Stimulated activated memory B cell treated with anti-CD40 and anti-IgM and Interleukin-4, amounts not matched to agents 10 μg/mL and 1 μg/mL and 100 μg/mL, for 72 hours (primary cell): ENCODE measurements around the gene MEX3D.

ENCODE experiments used
- ATAC-seq: fragments of 150-1000 bp; cut with Tn5 transposase; 2 replicates; pipeline ENCODE4 v1.10.0; 2021
- H3K27ac Mint-ChIP-seq: one replicate; pipeline ENCODE4 v1.8.0; 2022; ENCODE audit warnings: mild to moderate bottlenecking, mixed read lengths
- H3K27me3 Mint-ChIP-seq: one replicate; pipeline ENCODE4 v1.8.0; 2022; ENCODE audit warnings: mixed read lengths
- H3K36me3 Mint-ChIP-seq: one replicate; pipeline ENCODE4 v1.8.0; 2022; ENCODE audit warnings: mixed read lengths
- H3K4me1 Mint-ChIP-seq: one replicate; pipeline ENCODE4 v1.8.0; 2022; ENCODE audit warnings: mixed read lengths
- H3K4me3 Mint-ChIP-seq: one replicate; pipeline ENCODE4 v1.8.0; 2022; ENCODE audit warnings: mild to moderate bottlenecking, moderate library complexity, mixed read lengths
- H3K9me3 Mint-ChIP-seq: one replicate; pipeline ENCODE4 v1.8.0; 2022; ENCODE audit warnings: mixed read lengths

Gene MEX3D

DNA sequence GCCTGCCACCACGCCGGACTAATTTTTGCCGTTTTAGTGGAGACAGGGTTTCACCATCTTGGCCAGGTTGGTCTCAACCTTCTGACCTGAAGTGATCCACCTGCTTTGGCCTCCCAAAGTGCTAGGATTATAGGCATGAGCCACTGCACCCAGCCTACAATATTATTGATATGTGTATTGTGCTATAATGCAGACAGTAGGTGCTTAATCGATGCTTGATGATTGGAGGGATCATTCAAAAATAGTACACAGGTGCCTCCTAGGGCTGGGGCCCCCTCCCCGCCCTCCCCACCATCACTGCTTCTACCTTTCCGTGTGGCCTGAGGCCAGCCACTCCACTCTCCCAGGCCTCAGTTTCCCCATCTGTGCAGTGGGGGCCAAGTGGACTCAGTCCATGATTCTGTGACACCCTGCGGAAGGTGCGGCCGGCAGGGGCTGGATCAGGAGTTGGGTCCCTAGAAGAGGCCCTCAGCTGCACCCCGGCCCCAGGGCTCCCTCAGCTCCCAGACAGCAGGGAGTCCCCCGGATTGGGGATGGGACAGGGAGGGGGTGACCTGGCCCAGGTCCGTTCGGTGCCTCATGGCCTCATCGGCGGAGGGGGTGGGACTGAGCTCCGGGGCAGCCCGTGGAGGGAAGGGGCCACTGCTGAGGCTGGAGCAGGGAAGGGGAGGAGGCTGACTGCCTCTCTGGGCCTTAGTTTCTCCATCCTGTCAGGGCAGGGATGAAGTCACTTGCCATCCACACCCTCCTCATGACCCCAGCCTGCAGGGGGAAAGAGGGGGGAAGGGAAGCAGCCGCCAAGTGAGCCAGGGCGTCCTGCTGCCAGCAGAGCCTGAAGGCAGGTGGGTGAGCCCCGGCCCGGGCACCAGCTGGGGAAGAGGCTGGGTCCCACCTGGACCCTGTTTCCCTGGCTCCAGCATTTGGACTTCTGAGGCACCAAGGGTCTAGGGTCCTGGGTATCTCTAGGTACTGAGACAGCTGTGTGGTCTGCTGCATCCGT is 56.5 kb downstream of the MEX3D start:
- Mint-ChIP-seq H3K27ac (no peak overlapping the region), H3K4me1 (peaks cover 18% of the 10 kb centered on the region), H3K9me3 (peaks cover 8% of the 10 kb centered on the region), H3K36me3 (peaks cover 5% of the 10 kb centered on the region), H3K4me3 (no peak overlapping the region), H3K27me3 (peaks cover 91% of the 10 kb centered on the region)
- ATAC-seq: no peak

DNA sequence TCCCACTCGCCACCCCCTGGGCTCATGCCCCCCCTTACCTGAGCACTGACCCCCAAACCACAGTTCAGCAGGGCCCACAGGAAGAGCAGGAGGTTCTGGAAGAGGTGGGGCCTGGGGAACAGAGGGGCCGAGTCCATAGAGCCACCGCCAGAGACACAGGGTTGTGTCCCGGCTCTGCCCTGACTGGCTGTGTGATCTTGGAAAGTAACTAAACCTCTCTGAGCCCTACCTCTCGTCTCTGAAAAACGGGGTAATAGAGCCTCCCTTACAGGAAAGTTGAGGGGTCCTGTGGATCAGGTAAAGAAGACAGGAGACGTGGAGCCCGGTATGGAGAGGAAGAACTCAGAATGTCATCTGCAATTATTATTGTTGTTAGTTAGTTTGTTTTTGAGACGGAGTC is 57.3 kb downstream of the MEX3D start:
- H3K4me3 Mint-ChIP-seq: no peak overlapping the region
- H3K4me1 Mint-ChIP-seq: peaks cover 18% of the 10 kb centered on the region
- no peak overlapping the region for H3K27ac Mint-ChIP-seq
- ATAC-seq: no peak
- peaks cover 6% of the 10 kb centered on the region for H3K9me3 Mint-ChIP-seq
- peaks cover 5% of the 10 kb centered on the region for H3K36me3 Mint-ChIP-seq
- H3K27me3 Mint-ChIP-seq: peaks cover 91% of the 10 kb centered on the region

DNA sequence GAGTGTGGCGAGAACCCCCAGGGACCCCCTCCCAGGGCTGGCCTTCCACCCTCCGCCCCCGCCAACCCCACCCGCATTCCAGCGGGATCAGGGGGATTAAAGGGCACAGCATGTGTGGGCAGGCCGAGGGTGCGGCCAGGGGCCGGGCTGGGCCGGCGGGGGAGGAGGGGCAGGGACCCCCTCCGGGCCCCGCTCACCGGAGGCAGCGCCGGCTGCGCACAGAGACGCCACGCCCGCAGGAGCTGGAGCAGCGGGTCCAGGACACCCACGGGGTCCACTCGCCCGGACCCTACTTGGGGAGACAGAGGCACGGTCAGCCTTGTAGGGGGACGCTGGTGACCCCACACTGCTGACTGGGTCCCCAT is 57.7 kb downstream of the MEX3D start:
- Mint-ChIP-seq H3K36me3 (peaks cover 5% of the 10 kb centered on the region), H3K27ac (no peak overlapping the region), H3K9me3 (peaks cover 6% of the 10 kb centered on the region), H3K4me1 (peaks cover 18% of the 10 kb centered on the region), H3K4me3 (no peak overlapping the region), H3K27me3 (peaks cover 92% of the 10 kb centered on the region)
- no peak for ATAC-seq

DNA sequence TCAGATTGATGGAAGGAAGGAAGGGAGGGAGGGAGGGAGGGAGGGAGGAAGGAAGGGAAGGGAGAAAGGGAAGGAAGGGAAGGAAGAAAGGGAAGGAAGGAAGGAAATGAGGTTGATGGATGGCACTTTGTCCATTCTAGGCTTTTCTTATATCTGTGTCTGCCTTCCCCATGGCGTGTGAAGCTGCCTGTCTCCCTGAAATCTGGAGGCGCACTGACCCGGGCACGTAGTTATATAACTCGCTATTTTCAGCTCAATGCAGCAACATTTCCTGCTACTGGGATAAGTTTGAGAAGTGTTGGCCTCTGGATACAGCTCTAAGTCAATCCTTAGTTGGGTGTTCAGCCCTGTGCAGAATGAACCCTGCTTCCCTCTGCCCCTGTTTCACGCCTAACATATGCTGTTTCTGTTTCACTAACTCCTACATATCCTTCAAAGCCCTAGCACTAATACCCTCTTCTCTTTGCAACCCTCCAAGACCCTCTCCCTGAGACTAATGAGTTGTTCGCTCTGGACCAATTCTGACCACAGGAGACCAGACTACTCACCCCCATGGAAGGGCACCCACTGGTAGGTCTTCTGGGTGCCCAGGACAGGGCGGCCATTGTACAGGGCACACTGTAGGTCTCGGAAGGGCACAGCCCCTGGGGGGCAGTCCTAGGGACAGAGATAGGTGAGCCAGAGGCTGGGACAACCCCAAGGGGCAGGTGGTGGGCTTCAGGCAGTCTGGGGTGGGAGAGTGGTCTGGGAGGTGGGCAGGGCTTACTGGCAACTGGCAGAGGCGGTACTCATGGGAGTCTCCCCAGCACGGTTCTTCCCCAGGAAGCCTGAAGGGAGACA is 58.3 kb downstream of the MEX3D start:
- no peak overlapping the region for H3K4me3 Mint-ChIP-seq
- H3K36me3 Mint-ChIP-seq: peaks cover 5% of the 10 kb centered on the region
- H3K27me3 Mint-ChIP-seq: peaks cover 92% of the 10 kb centered on the region
- H3K4me1 Mint-ChIP-seq: peaks cover 18% of the 10 kb centered on the region
- peaks cover 6% of the 10 kb centered on the region for H3K9me3 Mint-ChIP-seq
- no peak for ATAC-seq
- no peak overlapping the region for H3K27ac Mint-ChIP-seq

DNA sequence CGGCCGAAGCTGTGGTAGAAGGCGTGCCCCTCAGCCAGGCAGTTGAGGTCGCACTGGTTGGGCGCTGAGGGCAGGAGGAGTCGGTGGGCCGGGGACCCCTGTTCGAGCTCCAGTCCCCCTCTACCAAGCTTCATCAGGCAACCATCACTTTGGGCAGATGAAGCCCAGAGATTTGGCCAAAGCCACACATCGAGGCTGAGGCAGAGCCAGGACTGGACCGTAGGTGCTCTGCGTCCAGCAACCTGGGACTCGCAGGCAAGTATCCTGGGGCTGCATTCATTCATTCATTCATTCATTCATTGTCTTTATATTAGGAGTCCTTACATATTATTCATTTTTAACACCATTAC is 59.6 kb downstream of the MEX3D start:
- no peak for ATAC-seq
- H3K4me3 Mint-ChIP-seq: peak overlapping the region; percentile 12

DNA sequence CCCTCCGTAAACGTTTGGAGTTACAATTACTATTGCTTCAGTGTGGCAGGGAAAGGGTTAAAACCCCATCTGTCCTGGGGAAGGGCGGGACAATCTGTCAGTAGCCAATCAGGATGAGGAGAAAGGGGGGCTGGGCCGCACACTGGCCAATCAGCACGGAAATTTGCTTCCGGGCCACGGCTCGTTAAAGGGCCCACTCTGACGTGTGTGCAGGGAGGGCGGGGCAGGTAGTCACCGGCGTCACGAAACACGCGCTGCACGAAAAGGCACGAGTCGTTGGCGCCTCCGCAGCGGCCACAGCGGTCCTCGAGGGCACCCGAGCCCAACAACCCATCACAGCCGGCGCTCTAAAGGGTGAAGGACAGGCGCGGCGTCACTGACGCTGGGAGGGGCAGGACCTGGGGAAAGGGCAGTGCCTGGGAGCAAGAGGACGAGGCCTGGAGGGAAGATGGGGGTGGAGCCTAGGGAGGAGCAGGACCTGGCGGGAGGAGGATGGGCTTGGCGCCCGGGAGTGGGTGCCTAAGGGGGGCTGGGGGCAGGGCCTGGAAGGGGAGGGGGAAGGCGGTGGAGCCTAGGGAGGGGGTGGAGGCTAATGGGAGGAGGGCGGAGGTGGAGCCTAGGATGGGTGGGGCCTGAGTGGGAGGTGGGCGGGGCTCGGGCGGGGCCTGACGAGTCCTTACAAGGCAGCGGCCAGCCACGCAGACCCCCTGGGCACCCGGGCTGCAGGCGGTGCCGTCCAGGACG is 60.2 kb downstream of the MEX3D start:
- Mint-ChIP-seq H3K9me3 (peaks cover 6% of the 10 kb centered on the region), H3K27ac (peak overlapping the region; percentile 94), H3K27me3 (peaks cover 97% of the 10 kb centered on the region), H3K4me1 (peaks cover 12% of the 10 kb centered on the region), H3K36me3 (peaks cover 5% of the 10 kb centered on the region), H3K4me3 (peak overlapping the region; percentile 87)
- ATAC-seq: peak; percentile 82

More for the DNA sequence above, 59.6 kb downstream of the MEX3D start:
- Mint-ChIP-seq H3K27ac (peak overlapping the region; percentile 94), H3K36me3 (peaks cover 5% of the 10 kb centered on the region), H3K9me3 (peaks cover 6% of the 10 kb centered on the region), H3K27me3 (peaks cover 92% of the 10 kb centered on the region), H3K4me1 (peaks cover 12% of the 10 kb centered on the region)

DNA sequence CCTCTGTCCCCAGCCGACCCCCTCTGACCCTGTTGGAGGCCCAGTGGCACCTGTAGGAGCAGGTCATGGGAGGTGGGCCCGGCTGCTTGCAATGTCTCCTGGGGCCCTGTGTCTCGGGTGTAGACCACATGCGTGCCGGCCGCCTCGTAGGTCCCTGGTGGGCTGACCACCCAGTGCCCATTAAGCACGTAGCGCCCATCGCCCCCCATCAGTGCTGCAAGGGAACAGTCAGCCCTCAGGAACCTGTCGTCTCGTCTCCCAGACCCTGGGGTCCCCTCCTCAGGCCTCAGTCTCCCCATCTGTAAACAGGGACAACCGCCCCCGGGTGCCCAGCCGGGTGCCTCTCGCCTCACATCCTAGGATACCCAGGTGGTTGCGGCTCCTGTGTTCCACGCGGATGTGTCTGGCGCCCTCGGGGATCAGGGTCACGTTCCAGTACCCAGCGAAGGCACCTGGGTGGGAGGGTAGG is 60.9 kb downstream of the MEX3D start:
- peaks cover 6% of the 10 kb centered on the region for H3K9me3 Mint-ChIP-seq
- no peak for ATAC-seq
- peaks cover 95% of the 10 kb centered on the region for H3K27me3 Mint-ChIP-seq
- H3K4me1 Mint-ChIP-seq: peaks cover 12% of the 10 kb centered on the region
- H3K4me3 Mint-ChIP-seq: no peak overlapping the region
- H3K36me3 Mint-ChIP-seq: peaks cover 5% of the 10 kb centered on the region
- no peak overlapping the region for H3K27ac Mint-ChIP-seq

DNA sequence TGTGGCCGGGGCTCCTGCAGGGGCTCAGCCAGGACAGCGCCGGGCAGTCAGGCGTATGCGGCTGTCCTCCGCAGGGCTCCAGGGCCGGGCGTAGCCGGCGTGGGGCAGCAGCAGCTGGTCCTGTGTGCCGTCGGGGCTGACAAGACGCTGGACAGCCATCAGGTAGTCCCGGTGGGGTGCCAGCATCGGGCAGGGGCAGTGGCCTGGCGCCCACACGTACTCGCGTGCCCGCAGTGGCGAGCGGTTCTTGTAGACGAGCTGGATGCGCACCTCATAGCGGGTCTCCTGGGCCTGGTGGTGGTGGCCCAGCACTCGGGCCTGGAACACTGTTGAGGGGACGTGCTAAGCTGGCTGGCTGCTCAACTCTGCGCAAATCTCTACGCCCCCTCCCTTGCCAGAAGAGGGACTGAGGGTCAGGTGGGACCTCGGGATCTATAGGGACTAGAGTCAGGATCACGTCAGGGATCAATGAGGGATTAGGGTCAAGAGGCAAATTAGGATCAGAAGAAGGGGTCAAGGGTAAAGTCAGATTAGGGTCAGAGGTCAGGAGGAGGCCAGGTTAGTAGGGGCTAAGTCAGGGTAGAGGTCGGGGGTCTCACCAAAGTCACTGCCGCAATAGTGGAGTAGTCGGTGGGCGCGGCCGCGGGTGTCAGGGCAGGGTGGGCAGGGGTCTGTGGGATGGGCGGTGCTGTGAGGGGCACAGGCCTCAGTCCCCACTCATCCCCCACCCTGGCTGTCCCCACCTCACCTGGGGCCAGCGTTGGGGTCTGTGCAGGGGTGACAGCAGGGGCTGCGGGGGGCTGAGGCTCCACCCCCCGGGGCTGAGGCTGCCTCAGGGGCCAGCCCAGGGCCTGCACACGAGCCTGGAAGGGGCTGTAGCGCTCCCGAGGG is 61.9 kb downstream of the MEX3D start:
- no peak overlapping the region for H3K4me3 Mint-ChIP-seq

DNA sequence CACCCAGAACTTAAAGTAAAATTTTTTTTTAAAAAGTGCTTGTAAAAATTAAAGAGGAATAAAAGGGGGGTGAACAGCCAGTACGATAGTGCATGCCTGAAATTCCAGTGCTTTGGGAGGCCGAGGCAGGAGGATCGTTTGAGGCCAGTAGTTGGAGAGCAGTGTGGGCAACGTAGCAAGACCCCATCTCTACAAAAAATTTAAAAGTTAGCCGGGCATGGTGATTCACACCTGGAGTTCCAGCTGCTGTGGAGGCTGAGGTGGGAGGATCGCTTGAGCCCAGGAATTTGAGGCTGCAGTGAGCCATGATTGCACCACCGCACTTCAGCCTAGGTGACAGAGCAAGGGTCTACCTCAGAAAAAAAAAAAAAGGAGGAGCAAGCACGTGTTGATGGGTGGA is 63.1 kb downstream of the MEX3D start:
- Mint-ChIP-seq H3K9me3 (peaks cover 6% of the 10 kb centered on the region), H3K27ac (no peak overlapping the region), H3K4me3 (no peak overlapping the region), H3K36me3 (peaks cover 5% of the 10 kb centered on the region), H3K27me3 (peaks cover 92% of the 10 kb centered on the region), H3K4me1 (peaks cover 12% of the 10 kb centered on the region)
- no peak for ATAC-seq

More for the DNA sequence above, 61.9 kb downstream of the MEX3D start:
- H3K9me3 Mint-ChIP-seq: peaks cover 6% of the 10 kb centered on the region
- peaks cover 12% of the 10 kb centered on the region for H3K4me1 Mint-ChIP-seq
- H3K36me3 Mint-ChIP-seq: peaks cover 5% of the 10 kb centered on the region
- H3K27ac Mint-ChIP-seq: no peak overlapping the region
- ATAC-seq: no peak
- peaks cover 92% of the 10 kb centered on the region for H3K27me3 Mint-ChIP-seq
